SK-N-SH (cell line): Measurements from ENCODE around the gene FLYWCH2. TPM values are rescaled to one million over a fixed set of nuclear protein-coding genes. Genes with fewer than 3 reads are reported as not detected.

Experiments
- CTCF ChIA-PET: fragments of 300-600, 350-600 bp; formaldehyde crosslinking; extraction: SDS; loops from one replicate; lab custom pipeline; 2021; lab: Yijun Ruan, JAX
- POLR2A ChIA-PET: fragments of 350-600 bp; sonication (Branson Sonifier 250); formaldehyde crosslinking; extraction: SDS; loops from one replicate; lab custom pipeline; 2020; ENCODE audit warnings: antibody characterized with exemption, inconsistent platforms; lab: Yijun Ruan, JAX
- DNase-seq: peaks from one replicate; pipeline ENCODE4 v3.0.0; 2012
- H2AFZ ChIP-seq: fragments of 200-600 bp; sonication (generic); 2 replicates; pipeline ENCODE4 v1.8.1; 2016; ENCODE audit warnings: antibody characterized with exemption, mild to moderate bottlenecking, low read depth
- H3F3A ChIP-seq: fragments of 200-600 bp; sonication (generic); replicated peaks from 2 replicates; pipeline ENCODE3; 2016; ENCODE audit warnings: antibody characterized with exemption, mild to moderate bottlenecking; ENCODE audit not compliant: insufficient read depth
- H3K27ac ChIP-seq, 2 experiments: fragments of 200-500 bp in 1 of 2; fragments of 200-600 bp in 1 of 2; sonication (Bioruptor generic) in 1 of 2; sonication (generic), shearing (Covaris generic) in 1 of 2; 2 replicates each; pipeline versions ENCODE4 v1.5.1 to v1.6.1; 2014 to 2016; ENCODE audit warnings: low read depth in 2 of 2, inconsistent platforms in 1 of 2, low read length in 1 of 2, mild to moderate bottlenecking in 1 of 2, mixed read lengths in 1 of 2
- H3K27me3 ChIP-seq: fragments of 200-600 bp; sonication (generic), shearing (Covaris generic); 2 replicates; pipeline ENCODE4 v1.6.1; 2016; ENCODE audit warnings: mixed run types; ENCODE audit not compliant: insufficient read depth
- H3K36me3 ChIP-seq, 2 experiments: fragments of 200-500 bp in 1 of 2; fragments of 200-600 bp in 1 of 2; sonication (Bioruptor generic) in 1 of 2; sonication (generic) in 1 of 2; replicated peaks in 1 of 2; 2 replicates each; pipeline versions ENCODE3 to v1.5.1; 2014 to 2016; ENCODE audit warnings: low read length in 1 of 2, mild to moderate bottlenecking in 1 of 2; ENCODE audit not compliant: insufficient read depth in 2 of 2, control insufficient read depth in 1 of 2
- H3K4me1 ChIP-seq, 2 experiments: fragments of 200-500 bp in 1 of 2; fragments of 200-600 bp in 1 of 2; sonication (Bioruptor generic) in 1 of 2; sonication (generic), shearing (Covaris generic) in 1 of 2; 2 replicates each; pipeline versions ENCODE4 v1.5.1 to v1.6.1; 2014 to 2016; ENCODE audit warnings: low read depth in 1 of 2, low read length in 1 of 2, mixed run types in 1 of 2; ENCODE audit not compliant: insufficient read depth in 2 of 2, control insufficient read depth in 1 of 2
- H3K4me2 ChIP-seq: fragments of 200-600 bp; sonication (generic), shearing (Covaris generic); 2 replicates; pipeline ENCODE4 v1.6.1; 2017; ENCODE audit warnings: mixed run types
- H3K4me3 ChIP-seq, 2 experiments: fragments of 200-500 bp in 1 of 2; fragments of 200-600 bp in 1 of 2; sonication (Bioruptor generic) in 1 of 2; sonication (generic), shearing (Covaris generic) in 1 of 2; 2 replicates each; pipeline versions ENCODE4 v1.5.1 to v1.8.1; 2014 to 2016; ENCODE audit warnings: low read depth in 2 of 2, inconsistent platforms in 1 of 2, low read length in 1 of 2, mild to moderate bottlenecking in 1 of 2, mixed read lengths in 1 of 2, moderate library complexity in 1 of 2
- H3K79me2 ChIP-seq: fragments of 200-600 bp; sonication (generic); 2 replicates; pipeline ENCODE4 v1.8.1; 2017; ENCODE audit warnings: mild to moderate bottlenecking; ENCODE audit not compliant: insufficient read depth
- H3K9ac ChIP-seq: fragments of 200-600 bp; sonication (generic); 2 replicates; pipeline ENCODE4 v1.6.1; 2017; ENCODE audit warnings: mixed run types
- H3K9me2 ChIP-seq: fragments of 200-600 bp; sonication (generic); 2 replicates; pipeline ENCODE4 v1.6.1; 2017; ENCODE audit warnings: mixed run types
- H3K9me3 ChIP-seq: fragments of 200-600 bp; sonication (generic); 2 replicates; pipeline ENCODE4 v1.6.1; 2017; ENCODE audit warnings: mixed run types, mild to moderate bottlenecking, moderate library complexity
- H4K20me1 ChIP-seq: fragments of 200-600 bp; sonication (generic); 2 replicates; pipeline ENCODE4 v1.6.1; 2017; ENCODE audit warnings: mild to moderate bottlenecking, mixed run types; ENCODE audit not compliant: insufficient read depth
- GABPA ChIP-seq: IDR thresholded peaks from 2 replicates; pipeline ENCODE4 v1.4.0; 2012; ENCODE audit warnings: low read depth, mild to moderate bottlenecking
- GATA2 ChIP-seq: sonication (generic); formaldehyde crosslinking; IDR thresholded peaks from 2 replicates; pipeline ENCODE4 v1.5.0; 2020; ENCODE audit warnings: mild to moderate bottlenecking, missing genetic modification reagents
- IRF3 ChIP-seq: fragments of 150-350 bp; IDR thresholded peaks from 2 replicates; pipeline ENCODE4 v1.6.1; 2016; ENCODE audit warnings: mild to moderate bottlenecking, low read depth, low read length
- MAX ChIP-seq: IDR thresholded peaks from 2 replicates; pipeline ENCODE4 v1.4.0; 2012; ENCODE audit warnings: low read depth
- MEF2A ChIP-seq: IDR thresholded peaks from 2 replicates; pipeline ENCODE4 v1.4.0; 2012; ENCODE audit warnings: low read depth, borderline replicate concordance
- PBX3 ChIP-seq: IDR thresholded peaks from 2 replicates; pipeline ENCODE4; 2012
- POLR2AphosphoS5 ChIP-seq: IDR thresholded peaks from 2 replicates; pipeline ENCODE4 v1.6.1; 2012; ENCODE audit warnings: low read depth, low read length
- RAD21 ChIP-seq: IDR thresholded peaks from 2 replicates; pipeline ENCODE4 v1.6.1; 2012; ENCODE audit warnings: mild to moderate bottlenecking, low read length
- RCOR1 ChIP-seq: fragments of 150-350 bp; IDR thresholded peaks from 2 replicates; pipeline ENCODE4 v1.6.1; 2017; ENCODE audit warnings: antibody characterized with exemption, low read length
- RFX5 ChIP-seq: IDR thresholded peaks from 2 replicates; pipeline ENCODE4 v1.6.1; 2012; ENCODE audit warnings: mild to moderate bottlenecking, improper control_type of control experiment, low read length
- RXRA ChIP-seq: IDR thresholded peaks from 2 replicates; pipeline ENCODE4 v1.4.0; 2012; ENCODE audit warnings: low read depth, mild to moderate bottlenecking, borderline replicate concordance
- TAF1 ChIP-seq: IDR thresholded peaks from 2 replicates; pipeline ENCODE4 v1.6.1; 2012; ENCODE audit warnings: low read depth, mild to moderate bottlenecking, low read length, moderate library complexity, borderline replicate concordance
- TCF12 ChIP-seq: IDR thresholded peaks from 2 replicates; pipeline ENCODE4 v1.4.0; 2012
- USF1 ChIP-seq: IDR thresholded peaks from 2 replicates; pipeline ENCODE4 v1.4.0; 2012; ENCODE audit warnings: low read depth, borderline replicate concordance
- USF2 ChIP-seq: fragments of 150-350 bp; IDR thresholded peaks from 2 replicates; pipeline ENCODE4 v1.6.1; 2017; ENCODE audit warnings: antibody characterized with exemption, low read length, low read depth, borderline replicate concordance
- YY1 ChIP-seq: IDR thresholded peaks from 2 replicates; pipeline ENCODE4 v1.4.0; 2012; ENCODE audit warnings: low read depth, mild to moderate bottlenecking
- ZBTB33 ChIP-seq: IDR thresholded peaks from 2 replicates; pipeline ENCODE4 v1.4.0; 2012; ENCODE audit warnings: low read depth, borderline replicate concordance
- WGBS: methylation state at CpG from one replicate; pipeline ENCODE4 v1.1.6; 2017; ENCODE audit warnings: low lambda C conversion rate; 5-methylcytosine and 5-hydroxymethylcytosine counted together
- polyA plus RNA-seq, 3 experiments: library from polyadenylated mRNA; depleted of rRNA; stranded (reverse); fragments of >200 nt; gene quantifications; 2 replicates each; pipeline ENCODE4 v1.2.3, GENCODE V29; 2012

Gene FLYWCH2
- polyA plus RNA-seq, 1 of the 3 experiments (the other 2 are of a cell fraction) = 64.8 TPM

- Histone ChIP-seq H3K4me3 (no peak overlapping the region), H3K9ac (no peak overlapping the region), H3K79me2 (no peaks in the 10 kb centered on the region), H3K4me1 (peaks cover 4 to 6% of the 10 kb centered on the region in 2 experiments; a peak in 1 of 4 replicates), H3K27ac (no peak overlapping the region; a peak in 1 of 4 replicates), H3K9me3 (no peaks in the 10 kb centered on the region), H2AFZ (no peak overlapping the region), H3K27me3 (no peaks in the 10 kb centered on the region; the same call in 1 of the 2 replicates), H3F3A (peaks cover 9% of the 10 kb centered on the region), H3K4me2 (no peak overlapping the region), H3K9me2 (no peaks in the 10 kb centered on the region), H4K20me1 (no peaks in the 10 kb centered on the region), H3K36me3 (no peaks in the 10 kb centered on the region)
- 63% methylated on average over 3 of the region's 3 CpGs for WGBS
- TF ChIP-seq TCF12 (no peak), RAD21 (no peak), TAF1 (no peak), POLR2AphosphoS5 (no peak), YY1 (no peak), USF2 (no peak), RXRA (no peak), MEF2A (no peak)
- ChIA-PET CTCF (no interaction called here), POLR2A (no interaction called here)
- DNase-seq = no peak
Measured at GRCh38 chr16:2834968-2835367, 48.0 kb upstream of the FLYWCH2 start.

- Histone ChIP-seq H4K20me1 (no peaks in the 10 kb centered on the region), H3K9ac (no peak overlapping the region; the same call in 1 of the 2 replicates)
- 34% methylated on average over 21 of the region's 22 CpGs for WGBS
- peak; percentile 85 for TF ChIP-seq MAX
- 0 out of 2 replicates have a peak, but pooled peaks have one; percentile 31 for TF ChIP-seq GABPA
- 0 out of 2 replicates have a peak, but pooled peaks have one; percentile 20 for TF ChIP-seq USF1
- TF ChIP-seq TAF1 = no peak
- peak; percentile 52; the same call in 1 of the 2 replicates for TF ChIP-seq ZBTB33
- no peak for TF ChIP-seq GATA2 (CRISPR knock-in tag)
- no peak for TF ChIP-seq RCOR1
- no peak for TF ChIP-seq MEF2A
- TF ChIP-seq PBX3 = peak; percentile 61
- TF ChIP-seq IRF3 = no peak
- peak; percentile 46; the same call in 1 of the 2 replicates for TF ChIP-seq POLR2AphosphoS5
- TF ChIP-seq TCF12 = peak; percentile 87
- TF ChIP-seq USF2 = no peak
- TF ChIP-seq RXRA = peak; percentile 89; the same call in 1 of the 2 replicates
- no peak for TF ChIP-seq RFX5
Measured at GRCh38 chr16:2835638-2836493, 47.1 kb upstream of the FLYWCH2 start.

More at GRCh38 chr16:2835638-2836493, 47.1 kb upstream of the FLYWCH2 start:
- no peak for DNase-seq
- ChIA-PET CTCF (interaction anchor here (0.7 kb wide), 1 partner anchor 33 kb away, joined by 3 read pairs; no protein-coding TSS in a partner anchor), POLR2A (no interaction called here)
- Histone ChIP-seq H2AFZ (no peak overlapping the region), H3K36me3 (no peaks in the 10 kb centered on the region), H3K9me3 (no peaks in the 10 kb centered on the region), H3K4me1 (peaks cover 0 to 4% of the 10 kb centered on the region in 2 experiments; a peak in 1 of 4 replicates), H3K79me2 (no peaks in the 10 kb centered on the region), H3K4me2 (peak overlapping the region; percentile 46), H3K27ac (peak overlapping the region; percentile 9 to 50; a peak in 3 of 4 replicates), H3K9me2 (no peaks in the 10 kb centered on the region), H3F3A (peaks cover 9% of the 10 kb centered on the region), H3K4me3 (no peak overlapping the region), H3K27me3 (no peaks in the 10 kb centered on the region; the same call in 1 of the 2 replicates)
